Measurements from ENCODE around the gene TUBA8.

- TF ChIP-seq CTCF (IDR thresholded peaks at IDR 0.05; ENCODE audit: borderline replicate concordance, extremely low read depth, low read length, poor library complexity, severe bottlenecking) (no peak), EZH2 (IDR thresholded peaks at IDR 0.05; ENCODE audit: borderline replicate concordance, low read depth, low read length, severe bottlenecking) (no peak)
These were observed 10.2 kb downstream of the TUBA8 start for GRCh38 chr22:18120857-18121256.

Data from DND-41 (cell line).